ENCODE data around the gene CES3.
A peak's percentile ranks its signal among the peaks of the same experiment; 100 is the strongest.

CES3 gene

GRCh38 chr16:66961065-66961744 is at the start of gene CES3:
TSS of gene CES3 (plus strand) at chr16:66961266. CDS start at chr16:66961308, 42 bp downstream.
- peak; percentile 73 for DNase-seq (ENCODE audit: low spot score)
- in situ Hi-C loops (cut with MboI; ENCODE audit: low pct_unique_long_range_greater_than_20kb, low sequenced_read_pairs, unreplicated experiment), result no loop called here
- TF ChIP-seq CTCF (IDR thresholded peaks at IDR 0.05; ENCODE audit: extremely low read depth, insufficient read depth, missing control alignments), result peak; percentile 85

- no peak for DNase-seq (ENCODE audit: low spot score)
- no peak for TF ChIP-seq CTCF (IDR thresholded peaks at IDR 0.05; ENCODE audit: extremely low read depth, insufficient read depth, missing control alignments)
- in situ Hi-C loops (cut with MboI; ENCODE audit: low pct_unique_long_range_greater_than_20kb, low sequenced_read_pairs, unreplicated experiment), result no loop called here
Observed at GRCh38 chr16:66911801-66912200, 49.3 kb upstream of the CES3 start.

GRCh38 chr16:66913081-66913480 is 48.0 kb upstream of the CES3 start:
- TF ChIP-seq CTCF (IDR thresholded peaks at IDR 0.05; ENCODE audit: extremely low read depth, insufficient read depth, missing control alignments), result no peak
- no peak for DNase-seq (ENCODE audit: low spot score)
- in situ Hi-C loops (cut with MboI; ENCODE audit: low pct_unique_long_range_greater_than_20kb, low sequenced_read_pairs, unreplicated experiment), result no loop called here

GRCh38 chr16:66913711-66914110 is 47.4 kb upstream of the CES3 start:
- DNase-seq (ENCODE audit: low spot score), result no peak
- in situ Hi-C loops (cut with MboI; ENCODE audit: low pct_unique_long_range_greater_than_20kb, low sequenced_read_pairs, unreplicated experiment), result no loop called here
- TF ChIP-seq CTCF (IDR thresholded peaks at IDR 0.05; ENCODE audit: extremely low read depth, insufficient read depth, missing control alignments), result no peak

- TF ChIP-seq CTCF (IDR thresholded peaks at IDR 0.05; ENCODE audit: extremely low read depth, insufficient read depth, missing control alignments), result no peak
- DNase-seq (ENCODE audit: low spot score), result no peak
- in situ Hi-C loops (cut with MboI; ENCODE audit: low pct_unique_long_range_greater_than_20kb, low sequenced_read_pairs, unreplicated experiment), result no loop called here
Observed at GRCh38 chr16:66914541-66914940, 46.5 kb upstream of the CES3 start.

GRCh38 chr16:66915041-66915440 is 46.0 kb upstream of the CES3 start:
- in situ Hi-C loops (cut with MboI; ENCODE audit: low pct_unique_long_range_greater_than_20kb, low sequenced_read_pairs, unreplicated experiment), result no loop called here
- DNase-seq (ENCODE audit: low spot score), result no peak
- no peak for TF ChIP-seq CTCF (IDR thresholded peaks at IDR 0.05; ENCODE audit: extremely low read depth, insufficient read depth, missing control alignments)
